ENCODE data around the gene ANKRD2.
A peak's percentile ranks its signal among the peaks of the same experiment; 100 is the strongest.

Gene ANKRD2

DNA sequence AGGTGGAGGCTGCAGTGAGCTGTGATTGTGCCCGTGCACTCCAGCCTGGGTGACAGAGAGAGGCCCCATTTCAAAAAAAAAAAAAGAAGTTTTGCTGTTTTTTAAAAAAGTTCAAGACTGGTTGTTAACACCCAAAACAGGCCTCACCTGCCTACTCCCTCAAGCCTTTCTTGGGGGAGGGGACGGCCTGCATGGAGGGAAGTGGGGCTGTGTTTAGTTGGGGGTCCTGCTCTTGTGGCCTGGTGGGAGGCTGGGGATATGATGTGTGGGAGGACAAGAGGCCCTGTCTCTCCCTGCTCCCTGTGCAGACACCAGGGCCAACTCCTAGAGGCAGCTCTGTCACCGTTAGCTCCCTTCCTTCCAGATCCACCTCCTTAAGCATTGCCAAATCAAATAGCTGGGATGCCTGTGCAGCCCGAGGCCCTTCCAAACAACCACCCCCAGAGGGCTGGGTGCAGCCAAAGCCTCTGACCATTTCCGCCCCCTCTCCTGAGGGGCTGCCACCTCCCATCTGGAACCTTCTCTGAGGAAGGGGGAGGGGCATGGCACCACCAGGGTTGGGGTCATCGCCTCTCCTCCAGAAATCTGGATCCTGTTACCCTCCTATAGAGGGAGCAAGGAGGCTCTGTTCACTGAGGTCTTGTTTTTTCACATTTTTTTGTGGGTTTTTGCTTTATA lies 32.9 kb upstream of the ANKRD2 start:
- TF ChIP-seq CTCF (IDR thresholded peaks at IDR 0.05; ENCODE audit: low read depth, low read length, missing control alignments): peak; percentile 36
- no peak for DNase-seq (ENCODE audit: extremely low read depth, low read depth)
- H3K4me3 ChIP-seq (replicated peaks; ENCODE audit: low read depth, low read length): no peak overlapping the region

GRCh38 chr10:97540669-97541500 lies 31.7 kb upstream of the ANKRD2 start:
- H3K4me3 ChIP-seq (replicated peaks; ENCODE audit: low read depth, low read length): no peak overlapping the region
- no peak for DNase-seq (ENCODE audit: extremely low read depth, low read depth)
- no peak for TF ChIP-seq CTCF (IDR thresholded peaks at IDR 0.05; ENCODE audit: low read depth, low read length, missing control alignments)

DNA sequence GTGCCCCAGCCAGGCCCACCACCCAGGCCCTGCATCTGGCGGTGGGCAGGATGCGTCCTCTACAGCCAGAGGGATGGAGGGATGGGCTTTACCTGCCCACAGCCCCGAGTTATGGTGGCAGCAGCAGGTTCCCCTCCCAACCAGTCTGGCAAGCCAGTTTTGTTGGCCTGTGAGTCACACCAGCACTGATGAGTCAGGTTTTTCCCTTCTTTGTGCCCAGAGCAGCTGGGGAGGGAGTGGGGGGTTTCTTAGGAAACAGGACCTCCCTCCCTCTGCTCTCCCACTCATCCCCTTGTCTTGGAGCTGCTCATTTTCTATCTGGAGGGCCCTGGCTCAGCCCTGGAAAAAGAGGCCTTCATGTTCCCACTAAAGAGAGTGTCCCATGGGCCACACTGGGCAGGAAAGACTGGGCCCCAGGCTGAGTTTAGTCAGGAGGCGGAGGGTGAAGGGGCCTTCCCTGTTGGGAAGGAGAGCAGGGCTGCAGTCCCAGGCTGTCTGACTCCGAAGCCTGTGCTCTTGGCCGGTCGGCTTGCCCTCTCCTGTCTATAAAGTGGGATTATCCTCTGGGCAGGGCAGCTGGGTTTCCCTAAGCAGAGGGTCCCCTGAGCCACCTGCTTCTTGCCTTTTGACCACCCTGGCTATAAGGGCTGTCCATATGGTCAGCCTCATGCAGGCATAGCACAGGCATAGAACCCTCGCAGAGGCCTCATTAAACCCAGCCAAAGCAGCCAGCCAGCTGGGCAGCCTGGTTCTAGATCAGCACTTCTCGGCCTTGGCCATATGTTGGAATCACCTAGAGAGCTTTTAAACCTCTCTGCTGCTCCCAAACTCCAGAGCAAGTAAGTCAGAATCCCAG lies 30.2 kb upstream of the ANKRD2 start:
- peak overlapping the region; percentile 12; the same call in 1 of the 2 replicates for H3K4me3 ChIP-seq (replicated peaks; ENCODE audit: low read depth, low read length)
- DNase-seq (ENCODE audit: extremely low read depth, low read depth): peak; percentile 93

GRCh38 chr10:97543025-97543546 lies 29.5 kb upstream of the ANKRD2 start:
- peak; percentile 94 for DNase-seq (ENCODE audit: extremely low read depth, low read depth)
- no peak for TF ChIP-seq CTCF (IDR thresholded peaks at IDR 0.05; ENCODE audit: low read depth, low read length, missing control alignments)
- H3K4me3 ChIP-seq (replicated peaks; ENCODE audit: low read depth, low read length): no peak overlapping the region

More for the DNA sequence above, 30.2 kb upstream of the ANKRD2 start:
- no peak for TF ChIP-seq CTCF (IDR thresholded peaks at IDR 0.05; ENCODE audit: low read depth, low read length, missing control alignments)

- DNase-seq (ENCODE audit: extremely low read depth, low read depth): no peak
- TF ChIP-seq CTCF (IDR thresholded peaks at IDR 0.05; ENCODE audit: low read depth, low read length, missing control alignments): no peak
- no peak overlapping the region for H3K4me3 ChIP-seq (replicated peaks; ENCODE audit: low read depth, low read length)
Observed at GRCh38 chr10:97546456-97547270, 25.9 kb upstream of the ANKRD2 start.

- no peak for TF ChIP-seq CTCF (IDR thresholded peaks at IDR 0.05; ENCODE audit: low read depth, low read length, missing control alignments)
- no peak for DNase-seq (ENCODE audit: extremely low read depth, low read depth)
- no peak overlapping the region for H3K4me3 ChIP-seq (replicated peaks; ENCODE audit: low read depth, low read length)
Observed at GRCh38 chr10:97547271-97547600, 25.3 kb upstream of the ANKRD2 start.
